Ovary (tissue), 9 donors: ENCODE data around the gene DMRTB1. TPM values are rescaled to one million over a fixed set of nuclear protein-coding genes. Genes with fewer than 3 reads are reported as not detected.

Experiments used
- DNase-seq, 5 donors: peaks; one replicate each; pipeline ENCODE4 v3.0.0-alpha.2; 2019 to 2020
- H3K27ac ChIP-seq, 2 donors: fragments of 200-600 bp; one replicate each; pipeline versions ENCODE4 v1.5.1 to v1.8.0; 2019 to 2022
- H3K27me3 ChIP-seq: fragments of 200-600 bp; one replicate; pipeline ENCODE4 v1.8.0; 2022
- H3K36me3 ChIP-seq: fragments of 200-600 bp; sonication (generic); one replicate; pipeline ENCODE4 v1.5.1; 2019
- H3K4me1 ChIP-seq: one replicate; pipeline ENCODE4 v1.8.1; 2013; ENCODE audit warnings: mild to moderate bottlenecking, moderate library complexity; ENCODE audit not compliant: insufficient read depth
- H3K4me3 ChIP-seq: fragments of 200-600 bp; sonication (generic); one replicate; pipeline ENCODE4 v1.5.1; 2017
- H3K9me3 ChIP-seq, 2 donors: fragments of 200-600 bp in 1 of 2; sonication (generic) in 1 of 2; one replicate each; pipeline versions ENCODE4 v1.5.1 to v1.8.1; 2013 to 2019; ENCODE audit warnings: mild to moderate bottlenecking in 1 of 2, moderate library complexity in 1 of 2
- EP300 ChIP-seq: sonication (generic); formaldehyde crosslinking; IDR thresholded peaks from one replicate; pipeline ENCODE4 v1.6.1; 2017; ENCODE audit warnings: antibody characterized with exemption
- POLR2A ChIP-seq: fragments of 450-650 bp; IDR thresholded peaks from one replicate; pipeline ENCODE4 v1.6.1; 2017; ENCODE audit warnings: antibody characterized with exemption, mild to moderate bottlenecking, moderate library complexity
- WGBS, 3 donors: extraction: QIAGEN DNeasy Blood & Tissue Kit in 1 of 3; methylation state at CpG; one replicate each; pipeline versions ENCODE4 v1.1.5 to v1.1.7; 2013 to 2017; 5-methylcytosine and 5-hydroxymethylcytosine counted together
- intact Hi-C, 4 donors: fragments of 100-400 bp; cut with DNase I; formaldehyde crosslinking; loops; one replicate each; pipeline versions ENCODE4 v1.11.0 to v1.15.1; 2022 to 2023
- polyA plus RNA-seq, 2 donors: library from polyadenylated mRNA; stranded (reverse); fragments of 200-250 nt in 1 of 2; fragments of 350-450 nt in 1 of 2; fragmentation: Illumina TruSeq in 1 of 2; extraction: RNeasy Lipid Tissue Mini Kit (QIAGEN cat#74804) in 1 of 2; gene quantifications; one replicate each; pipeline ENCODE4 v1.2.3, GENCODE V29; 2013 to 2014
- total RNA-seq, 7 donors: library from RNA; depleted of rRNA in 2 of 7; stranded (reverse); fragments of >200 nt in 2 of 7; fragmentation: NEBNext Ultra II Directional in 3 of 7; extraction: Animal tissue kit (Norgen Biotek cat#: 25700) in 3 of 7; gene quantifications; one replicate each; pipeline versions ENCODE4 v1.1.0 to v1.2.4, GENCODE V29; 2016 to 2023
- TF ChIP-seq, protein P1 (sequence below), 3 donors: fragments of 450-650 bp in 2 of 3; fragments of 200-600 bp in 1 of 3; IDR thresholded peaks; one replicate each; pipeline versions ENCODE4 v1.5.1 to v1.8.0; 2016 to 2022; ENCODE audit warnings: antibody characterized with exemption in 3 of 3, mild to moderate bottlenecking in 1 of 3
- donor health status: DM: no; HTN: no; CAD: no; lungs with moderate emphysema.
- donor health status: DM: no; HTN: no; CAD: no.
- donor health status: Bipolar disorder and iron deficiency.
- donor health status: DM: yes; HTN: yes; CAD: no.
- donor health status: DM: no; HTN: no; CAD: no.
- donor health status: DM: yes; HTN: yes; CAD: no.

The DMRTB1 gene
- total and polyA plus RNA-seq, 9 donors, result 0.06 TPM; not detected in 8

DNA sequence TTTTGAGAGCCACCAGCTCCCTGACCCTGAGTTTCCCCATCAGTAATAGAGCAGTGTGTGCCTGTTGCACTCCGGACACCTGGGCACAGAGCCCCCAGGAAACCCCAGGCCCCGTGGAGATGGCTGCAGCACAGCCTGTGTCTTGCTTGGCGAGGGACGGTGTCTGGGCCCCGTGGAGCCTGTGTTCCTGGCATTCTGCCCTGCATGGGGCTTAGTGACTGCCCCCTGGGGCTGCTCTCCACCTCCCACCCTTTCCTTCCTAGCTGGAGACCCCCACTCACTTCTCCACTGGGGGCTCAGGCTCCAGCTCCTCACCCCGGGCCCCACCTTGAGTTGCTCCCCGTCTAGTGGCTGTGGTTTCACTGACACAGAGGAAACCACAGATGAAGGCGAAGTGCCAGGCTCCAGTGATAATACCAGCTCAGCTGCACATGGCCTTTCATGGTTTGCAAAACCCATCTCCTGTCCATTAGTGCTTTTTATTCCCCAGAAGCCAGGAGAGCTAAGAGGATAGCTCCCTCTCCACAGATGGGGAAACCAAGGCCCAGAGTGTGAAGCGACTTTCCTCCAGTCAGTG lies 39.4 kb downstream of the DMRTB1 start:
- no peak overlapping the region for H3K27ac ChIP-seq
- no peaks in the 10 kb centered on the region for H3K4me1 ChIP-seq
- no peak for DNase-seq
- H3K27me3 ChIP-seq, result no peaks in the 10 kb centered on the region
- 50 to 55% (median 54%) methylated on average over 9 of the region's 9 CpGs for WGBS, 3 donors
- intact Hi-C loops, result no loop called here
- no peak for TF ChIP-seq EP300
- TF ChIP-seq, protein P1, sequence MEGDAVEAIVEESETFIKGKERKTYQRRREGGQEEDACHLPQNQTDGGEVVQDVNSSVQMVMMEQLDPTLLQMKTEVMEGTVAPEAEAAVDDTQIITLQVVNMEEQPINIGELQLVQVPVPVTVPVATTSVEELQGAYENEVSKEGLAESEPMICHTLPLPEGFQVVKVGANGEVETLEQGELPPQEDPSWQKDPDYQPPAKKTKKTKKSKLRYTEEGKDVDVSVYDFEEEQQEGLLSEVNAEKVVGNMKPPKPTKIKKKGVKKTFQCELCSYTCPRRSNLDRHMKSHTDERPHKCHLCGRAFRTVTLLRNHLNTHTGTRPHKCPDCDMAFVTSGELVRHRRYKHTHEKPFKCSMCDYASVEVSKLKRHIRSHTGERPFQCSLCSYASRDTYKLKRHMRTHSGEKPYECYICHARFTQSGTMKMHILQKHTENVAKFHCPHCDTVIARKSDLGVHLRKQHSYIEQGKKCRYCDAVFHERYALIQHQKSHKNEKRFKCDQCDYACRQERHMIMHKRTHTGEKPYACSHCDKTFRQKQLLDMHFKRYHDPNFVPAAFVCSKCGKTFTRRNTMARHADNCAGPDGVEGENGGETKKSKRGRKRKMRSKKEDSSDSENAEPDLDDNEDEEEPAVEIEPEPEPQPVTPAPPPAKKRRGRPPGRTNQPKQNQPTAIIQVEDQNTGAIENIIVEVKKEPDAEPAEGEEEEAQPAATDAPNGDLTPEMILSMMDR (IDR thresholded peaks at IDR 0.05), result no peak
- TF ChIP-seq POLR2A, result no peak
- no peak overlapping the region for H3K4me3 ChIP-seq
- H3K36me3 ChIP-seq, result no peaks in the 10 kb centered on the region
- H3K9me3 ChIP-seq, result no peaks in the 10 kb centered on the region

DNA sequence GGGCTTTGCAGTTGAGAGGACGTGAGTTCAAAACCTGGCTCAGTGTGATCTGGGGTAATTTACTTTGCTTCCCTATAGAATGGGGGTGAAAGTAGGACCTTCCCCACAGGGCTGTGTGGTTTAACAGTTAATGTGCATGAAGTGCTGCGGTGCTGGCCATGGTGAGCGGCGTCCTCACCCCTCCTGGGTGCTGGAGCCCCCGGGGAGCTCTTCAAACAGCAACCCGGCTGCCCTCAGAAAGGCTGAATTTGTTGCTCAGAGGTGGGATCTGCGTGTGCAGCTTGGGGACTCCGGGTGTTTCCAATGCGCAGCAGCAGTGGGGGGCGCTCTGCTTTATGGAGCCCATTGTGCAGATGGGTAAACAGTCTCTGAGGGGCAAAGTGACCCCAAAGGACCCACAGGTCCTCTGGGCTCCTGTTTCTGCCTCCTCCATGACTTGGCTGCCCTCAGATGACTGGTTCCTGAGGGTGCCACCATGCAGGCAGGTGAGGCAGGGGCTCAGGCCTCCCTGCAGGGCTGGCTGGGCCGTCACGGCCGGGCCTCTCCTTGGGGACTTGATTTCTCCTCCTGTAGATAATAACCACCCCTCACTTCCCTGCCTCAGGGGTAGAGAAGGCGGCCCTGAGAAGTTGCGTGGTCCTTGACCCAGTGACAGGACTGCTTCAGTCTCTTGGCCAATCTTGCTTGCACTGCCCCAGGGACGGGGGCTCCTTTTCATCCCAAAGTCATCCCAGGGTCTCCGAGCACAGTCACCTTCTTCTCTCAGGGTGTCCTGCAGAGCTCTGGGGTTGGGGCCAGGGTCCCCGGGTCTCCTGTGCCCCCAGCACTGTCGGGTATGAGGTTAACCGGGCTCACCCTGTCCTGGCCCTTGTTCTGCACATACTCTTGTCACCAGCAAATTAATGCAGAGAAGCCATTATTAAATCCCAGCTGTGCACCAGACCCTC lies 40.3 kb downstream of the DMRTB1 start:
- DNase-seq, result no peak
- H3K36me3 ChIP-seq, result no peaks in the 10 kb centered on the region
- 79 to 82% (median 81%) methylated on average over 20 of the region's 20 CpGs for WGBS, 3 donors
- no peak overlapping the region for H3K4me3 ChIP-seq
- H3K9me3 ChIP-seq, result no peaks in the 10 kb centered on the region
- TF ChIP-seq EP300, result no peak
- TF ChIP-seq, protein P1 (IDR thresholded peaks at IDR 0.05), result no peak
- H3K27me3 ChIP-seq, result no peaks in the 10 kb centered on the region
- intact Hi-C loops, result no loop called here
- no peaks in the 10 kb centered on the region for H3K4me1 ChIP-seq
- H3K27ac ChIP-seq, result no peak overlapping the region

- intact Hi-C loops, result no loop called here
- DNase-seq, result no peak
These were observed 41.2 kb downstream of the DMRTB1 start for GRCh38 chr1:53500204-53501064.

More at GRCh38 chr1:53500204-53501064, 41.2 kb downstream of the DMRTB1 start:
- no peak overlapping the region for H3K27ac ChIP-seq
- TF ChIP-seq POLR2A, result no peak
- TF ChIP-seq, protein P1 (IDR thresholded peaks at IDR 0.05), result no peak
- no peak for TF ChIP-seq EP300
- H3K4me3 ChIP-seq, result no peak overlapping the region
- no peaks in the 10 kb centered on the region for H3K27me3 ChIP-seq
- H3K36me3 ChIP-seq, result no peaks in the 10 kb centered on the region
- no peaks in the 10 kb centered on the region for H3K4me1 ChIP-seq
- WGBS, 3 donors, result 80 to 83% (median 82%) methylated on average over 34 of the region's 34 CpGs
- H3K9me3 ChIP-seq, result no peaks in the 10 kb centered on the region
